K562 (cell line): ENCODE data around the gene PRMT5. TPM values are rescaled to one million over a fixed set of nuclear protein-coding genes. Genes with fewer than 3 reads are reported as not detected.

Experiments used
- ATAC-seq: fragments of 200-7000 bp; cut with Tn5 transposase; 3 replicates; pipeline ENCODE4 v1.9.1; 2020; ENCODE audit warnings: moderate library complexity
- BruUV-seq: library from RNA; stranded (reverse); fragments of 400-500 nt; replicated peaks from 2 replicates; lab custom pipeline; 2021; lab: Mats Ljungman, UMichigan
- CTCF ChIA-PET: fragments of 300-600 bp; formaldehyde crosslinking; extraction: SDS; loops from one replicate; lab custom pipeline; 2021; ENCODE audit warnings: low intra/inter-chr PET ratio; lab: Yijun Ruan, JAX
- POLR2A ChIA-PET: fragments of 300-600, 350-650 bp; sonication (Branson Sonifier 250); formaldehyde crosslinking; extraction: SDS; loops from one replicate; lab custom pipeline; 2021; ENCODE audit warnings: antibody characterized with exemption, inconsistent platforms; lab: Yijun Ruan, JAX
- DNase-seq, 4 experiments: peaks; one replicate each; pipeline versions ENCODE4 v3.0.0 to v3.0.0-alpha.2; 2011 to 2018; ENCODE audit warnings: low spot score in 3 of 4, mixed read lengths in 3 of 4; ENCODE audit errors: extremely low read depth in 1 of 4
- FAIRE-seq: peaks from 2 replicates; lab custom pipeline; 2011; peaks lifted over from hg19 to GRCh38; lab: Jason Lieb, UNC
- H2AFZ ChIP-seq: 2 replicates; pipeline ENCODE4 v1.6.0; 2011; ENCODE audit warnings: low read depth, low read length, control low read depth, inconsistent platforms
- H3K27ac ChIP-seq: fragments of 200-600 bp; 3 replicates; pipeline ENCODE4 v1.8.0; 2011; ENCODE audit warnings: low read depth, mild to moderate bottlenecking, control low read depth, inconsistent platforms, low read length, moderate library complexity, mixed read lengths; ENCODE audit errors: extremely low read depth
- H3K27me3 ChIP-seq, 2 experiments: fragments of 300-600 bp in 1 of 2; 2 replicates in 1 of 2; 3 replicates in 1 of 2; pipeline versions ENCODE4 v1.6.0 to v1.8.0; 2011; ENCODE audit warnings: inconsistent platforms in 2 of 2, low read length in 2 of 2, mild to moderate bottlenecking in 1 of 2, mixed read lengths in 1 of 2, moderate library complexity in 1 of 2; ENCODE audit not compliant: control insufficient read depth in 2 of 2, insufficient read depth in 2 of 2
- H3K36me3 ChIP-seq: fragments of 300-600 bp; 3 replicates; pipeline ENCODE4 v1.8.0; 2011; ENCODE audit warnings: mild to moderate bottlenecking, low read length, inconsistent platforms; ENCODE audit not compliant: control insufficient read depth, insufficient read depth
- H3K4me1 ChIP-seq, 2 experiments: fragments of 200-600 bp in 1 of 2; replicated peaks in 1 of 2; 2 replicates in 1 of 2; 3 replicates in 1 of 2; pipeline versions ENCODE4 v1.5.1 to v1.8.0; 2011; ENCODE audit warnings: inconsistent platforms in 2 of 2, low read length in 2 of 2, mild to moderate bottlenecking in 1 of 2, mixed read lengths in 1 of 2, moderate library complexity in 1 of 2; ENCODE audit not compliant: control insufficient read depth in 2 of 2, insufficient read depth in 2 of 2
- H3K4me2 ChIP-seq: 2 replicates; pipeline ENCODE4 v1.6.1; 2011; ENCODE audit warnings: low read length, control low read depth, inconsistent platforms, mixed read lengths; ENCODE audit not compliant: insufficient read depth
- H3K4me3 ChIP-seq: fragments of 200-600 bp; sonication (generic), shearing (Covaris generic); 2 replicates; pipeline ENCODE4 v1.5.1; 2016; ENCODE audit warnings: control low read depth, inconsistent platforms
- H3K79me2 ChIP-seq: fragments of 200-600 bp; 3 replicates; pipeline ENCODE4 v1.8.0; 2011; ENCODE audit warnings: low read length, inconsistent platforms; ENCODE audit not compliant: control insufficient read depth, insufficient read depth
- H3K9ac ChIP-seq, 2 experiments: 2 replicates each; pipeline versions ENCODE4 v1.6.0 to v1.6.1; 2011; ENCODE audit warnings: low read depth in 2 of 2, low read length in 2 of 2, control low read depth in 1 of 2, inconsistent platforms in 1 of 2, mild to moderate bottlenecking in 1 of 2, mixed read lengths in 1 of 2; ENCODE audit not compliant: insufficient read depth in 1 of 2
- H3K9me1 ChIP-seq: one replicate; pipeline ENCODE4 v1.6.0; 2011; ENCODE audit warnings: inconsistent platforms, mild to moderate bottlenecking, low read length, moderate library complexity; ENCODE audit not compliant: control insufficient read depth, insufficient read depth
- H3K9me3 ChIP-seq: replicated peaks from 2 replicates; pipeline ENCODE4 v1.5.1; 2011; ENCODE audit warnings: low read depth, low read length, inconsistent platforms; ENCODE audit not compliant: control insufficient read depth, insufficient read depth
- H4K20me1 ChIP-seq: replicated peaks from 2 replicates; pipeline ENCODE4 v1.6.1; 2011; ENCODE audit warnings: low read length, inconsistent platforms, mixed read lengths; ENCODE audit not compliant: control insufficient read depth, insufficient read depth
- ARID1B ChIP-seq: fragments of 450-650 bp; IDR thresholded peaks from 2 replicates; pipeline ENCODE4 v1.6.1; 2016; ENCODE audit warnings: antibody characterized with exemption, mild to moderate bottlenecking, inconsistent platforms
- ATF7 ChIP-seq: fragments of 450-650 bp; IDR thresholded peaks from 2 replicates; pipeline ENCODE4 v1.7.1; 2014; ENCODE audit warnings: mild to moderate bottlenecking, moderate library complexity
- EP400 ChIP-seq: fragments of 450-650 bp; IDR thresholded peaks from 2 replicates; pipeline ENCODE4 v1.6.1; 2017; ENCODE audit warnings: antibody characterized with exemption, mild to moderate bottlenecking, moderate library complexity
- FOSL1 ChIP-seq: fragments of 200-800 bp; sonication (Bioruptor generic); conservative IDR thresholded peaks from 2 replicates; pipeline ENCODE4 v1.6.1; 2016; ENCODE audit warnings: missing genetic modification characterization, missing compliant biosample characterization
- KDM1A ChIP-seq, 2 experiments: fragments of 450-650 bp; IDR thresholded peaks; 2 replicates each; pipeline ENCODE4 v1.6.1; 2016; ENCODE audit warnings: mild to moderate bottlenecking in 2 of 2
- L3MBTL2 ChIP-seq: fragments of 450-650 bp; IDR thresholded peaks from 2 replicates; pipeline ENCODE4 v1.6.1; 2016; ENCODE audit warnings: mild to moderate bottlenecking, moderate library complexity
- RCOR1 ChIP-seq, 2 experiments: IDR thresholded peaks; 2 replicates each; pipeline ENCODE4 v1.6.1; 2012; ENCODE audit warnings: low read depth in 2 of 2, low read length in 2 of 2, borderline replicate concordance in 1 of 2, improper control_type of control experiment in 1 of 2
- RFX1 ChIP-seq: fragments of 450-650 bp; IDR thresholded peaks from 2 replicates; pipeline ENCODE4 v1.6.1; 2016; ENCODE audit warnings: mild to moderate bottlenecking, moderate library complexity
- SMARCA4 ChIP-seq: fragments of 450-650 bp; IDR thresholded peaks from 2 replicates; pipeline ENCODE4 v1.6.1; 2016
- STAG1 ChIP-seq: sonication (generic); formaldehyde crosslinking; IDR thresholded peaks from 2 replicates; pipeline ENCODE4 v1.5.0; 2020; ENCODE audit warnings: missing genetic modification reagents, borderline replicate concordance
- ZFX ChIP-seq: sonication (generic); formaldehyde crosslinking; IDR thresholded peaks from 2 replicates; pipeline ENCODE4 v1.8.0; 2022; ENCODE audit warnings: mild to moderate bottlenecking, missing genetic modification reagents, moderate library complexity
- ZNF124 ChIP-seq: sonication (generic); formaldehyde crosslinking; IDR thresholded peaks from 2 replicates; pipeline ENCODE4 v1.8.1; 2022; ENCODE audit warnings: missing genetic modification reagents
- WGBS: fragments of 100-300 bp; shearing (Covaris generic); methylation state at CpG from one replicate; pipeline ENCODE4 v1.1.6; 2016; ENCODE audit warnings: low coverage, mixed read lengths; ENCODE audit not compliant: insufficient coverage; ENCODE audit errors: missing lambda C conversion rate; 5-methylcytosine and 5-hydroxymethylcytosine counted together
- in situ Hi-C: fragments of 300-500 bp; cut with MboI; formaldehyde crosslinking; loops from 4 replicates; pipeline ENCODE4 v1.15.0; 2018; ENCODE audit warnings: inconsistent platforms, mixed read lengths
- intact Hi-C: fragments of 100-400 bp; cut with micrococcal nuclease; formaldehyde crosslinking; loops from 2 replicates; pipeline ENCODE4 v1.14.2; 2022
- polyA plus RNA-seq, 8 experiments: library from polyadenylated mRNA; depleted of rRNA in 4 of 8; stranded (reverse) in 5 of 8; unstranded in 3 of 8; fragments of >200 nt; fragmentation: Nextera tagmentation in 2 of 8; fragmentation: Illumina TruSeq in 1 of 8; extraction: Ambion mirVana in 2 of 8; extraction: Trizol in 1 of 8; gene quantifications; 2 replicates each; pipeline versions ENCODE4 v1.2.1 to v1.2.3, GENCODE V29; 2011 to 2014; ENCODE audit warnings: inconsistent platforms in 1 of 8, missing spikeins in 1 of 8
- total RNA-seq, 7 experiments: library from RNA; depleted of rRNA in 6 of 7; stranded (reverse); fragments of >200 nt in 6 of 7; fragmentation: Illumina TruSeq in 2 of 7; extraction: Trizol in 2 of 7; gene quantifications; 2 replicates each; pipeline versions ENCODE4 v1.2.1 to v1.2.3, GENCODE V29; 2011 to 2021; ENCODE audit warnings: low replicate concordance in 1 of 7
- TF ChIP-seq, protein P1 (sequence below), 2 experiments: fragments of 450-650 bp; conservative IDR thresholded peaks; 2 replicates each; pipeline ENCODE4 v1.6.1; 2017; ENCODE audit warnings: mild to moderate bottlenecking in 2 of 2, moderate library complexity in 2 of 2
- TF ChIP-seq, protein P2 (sequence below), 2 experiments: fragments of 450-650 bp in 1 of 2; sonication (generic) in 1 of 2; formaldehyde crosslinking in 1 of 2; IDR thresholded peaks in 1 of 2; conservative IDR thresholded peaks in 1 of 2; 2 replicates each; pipeline versions ENCODE4 v1.6.1 to v1.8.1; 2016 to 2023; ENCODE audit warnings: mild to moderate bottlenecking in 2 of 2, moderate library complexity in 2 of 2, inconsistent platforms in 1 of 2, missing genetic modification reagents in 1 of 2

Gene PRMT5
- total and polyA plus RNA-seq, 9 of the 15 experiments (the other 6 are each of a cell fraction or from before 2014, with no cell fraction given), result 114 to 552 (median 222) TPM

DNA sequence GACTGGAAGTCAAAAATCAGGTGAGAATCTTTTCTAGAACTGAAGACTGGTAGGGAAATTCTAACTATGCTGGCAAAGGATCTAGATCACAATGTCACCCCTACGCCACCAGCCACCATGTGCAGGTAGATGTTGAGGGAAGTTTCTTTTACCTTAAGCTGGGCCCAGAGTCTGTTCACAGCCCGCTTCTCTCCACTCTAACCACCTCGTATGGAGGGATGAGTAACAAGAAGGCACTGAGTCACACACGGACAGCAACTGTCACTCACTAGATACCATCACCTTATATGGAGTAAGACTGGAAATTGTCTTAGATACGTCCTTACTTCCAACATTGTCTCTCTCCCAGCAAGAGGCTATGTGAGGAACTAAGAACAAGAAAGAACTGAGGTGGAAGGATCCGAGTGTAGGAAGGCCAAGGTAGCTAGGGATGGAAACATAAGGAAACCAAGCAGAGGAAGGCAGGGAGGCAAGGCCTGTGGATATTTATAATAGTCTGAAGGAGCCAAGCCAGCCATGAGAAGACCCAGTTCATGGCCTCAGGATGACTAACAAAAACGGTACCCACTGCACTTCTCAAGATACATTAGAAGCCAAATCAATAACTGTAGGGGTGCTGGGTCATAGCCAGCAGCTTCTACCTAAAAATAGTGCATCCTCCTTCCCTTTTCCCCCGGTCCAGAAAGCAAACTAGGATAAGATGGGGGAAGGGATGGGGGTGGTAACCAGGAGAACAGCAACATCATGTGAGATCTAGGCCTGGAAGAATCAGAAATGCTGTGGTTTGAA lies 30.7 kb downstream of the PRMT5 start:
- Histone ChIP-seq H3K27ac (peak overlapping the region; percentile 65), H3K9me3 (no peaks in the 10 kb centered on the region), H3K4me2 (peak overlapping the region; percentile 23; the same call in 1 of the 2 replicates), H3K36me3 (peaks cover 41% of the 10 kb centered on the region), H3K27me3 (no peaks in the 10 kb centered on the region), H3K4me3 (no peak overlapping the region), H3K9ac (peak overlapping the region in 1 of 2 experiments; percentile 21; a peak in 1 of 4 replicates), H4K20me1 (no peaks in the 10 kb centered on the region), H2AFZ (0 out of 2 replicates have a peak overlapping the region, but pooled peaks have one; percentile 19), H3K9me1 (no peaks in the 10 kb centered on the region), H3K79me2 (no peaks in the 10 kb centered on the region), H3K4me1 (peaks cover 5 to 39% of the 10 kb centered on the region in 2 experiments; a peak in 2 of 5 replicates)
- 25% methylated on average over 8 of the region's 8 CpGs for WGBS
- ChIA-PET CTCF (interaction anchor here (0.8 to 1.4 kb wide), 2 partner anchors 26 to 121 kb away, joined by 3 to 5 read pairs; no protein-coding TSS in a partner anchor), POLR2A (interaction anchor here (0.6 to 1.0 kb wide), 4 partner anchors 12 to 309 kb away, joined by 3 to 5 read pairs (median 4); no protein-coding TSS in a partner anchor)
- BruUV-seq, result no TSS peak
- ATAC-seq (peak; percentile 56), DNase-seq (peak in 2 of 4 experiments; percentile 24 to 68), FAIRE-seq (peak; percentile 82)
- intact Hi-C loops (loop anchor here (1.0 kb wide), 1 partner anchor 76 kb away; no protein-coding TSS in a partner anchor), in situ Hi-C loops (no loop called here)
- TF ChIP-seq FOSL1 (tag) (peak; percentile 94), RCOR1 (IDR thresholded peaks at IDR 0.05; ENCODE audit: borderline replicate concordance in 1 of 2, low read depth in 2 of 2, low read length in 2 of 2) (peak in 1 of 2 experiments; percentile 20; a peak in 1 of 4 replicates), STAG1 (CRISPR knock-in tag) (no peak), KDM1A (IDR thresholded peaks at IDR 0.05) (peak in 1 of 2 experiments; percentile 35; a peak in 1 of 4 replicates), RFX1 (0 out of 2 replicates have a peak, but pooled peaks have one; percentile 16), L3MBTL2 (0 out of 2 replicates have a peak, but pooled peaks have one; percentile 15), EP400 (peak; percentile 21; the same call in 1 of the 2 replicates), ZNF124 (CRISPR knock-in tag) (no peak), ARID1B (peak; percentile 47), SMARCA4 (0 out of 2 replicates have a peak, but pooled peaks have one; percentile 16), ZFX (peak; percentile 25), ATF7 (no peak)
- TF ChIP-seq, protein P1, sequence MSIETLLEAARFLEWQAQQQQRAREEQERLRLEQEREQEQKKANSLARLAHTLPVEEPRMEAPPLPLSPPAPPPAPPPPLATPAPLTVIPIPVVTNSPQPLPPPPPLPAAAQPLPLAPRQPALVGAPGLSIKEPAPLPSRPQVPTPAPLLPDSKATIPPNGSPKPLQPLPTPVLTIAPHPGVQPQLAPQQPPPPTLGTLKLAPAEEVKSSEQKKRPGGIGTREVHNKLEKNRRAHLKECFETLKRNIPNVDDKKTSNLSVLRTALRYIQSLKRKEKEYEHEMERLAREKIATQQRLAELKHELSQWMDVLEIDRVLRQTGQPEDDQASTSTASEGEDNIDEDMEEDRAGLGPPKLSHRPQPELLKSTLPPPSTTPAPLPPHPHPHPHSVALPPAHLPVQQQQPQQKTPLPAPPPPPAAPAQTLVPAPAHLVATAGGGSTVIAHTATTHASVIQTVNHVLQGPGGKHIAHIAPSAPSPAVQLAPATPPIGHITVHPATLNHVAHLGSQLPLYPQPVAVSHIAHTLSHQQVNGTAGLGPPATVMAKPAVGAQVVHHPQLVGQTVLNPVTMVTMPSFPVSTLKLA (conservative IDR thresholded peaks at IDR 0.05), result 0 out of 4 replicates have a peak, but pooled peaks of 1 of the 2 experiments have one; percentile 16
- TF ChIP-seq, protein P2, sequence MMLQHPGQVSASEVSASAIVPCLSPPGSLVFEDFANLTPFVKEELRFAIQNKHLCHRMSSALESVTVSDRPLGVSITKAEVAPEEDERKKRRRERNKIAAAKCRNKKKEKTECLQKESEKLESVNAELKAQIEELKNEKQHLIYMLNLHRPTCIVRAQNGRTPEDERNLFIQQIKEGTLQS (IDR thresholded peaks at IDR 0.05), result peak; percentile 74
- TF ChIP-seq, protein P2 (CRISPR knock-in tag; conservative IDR thresholded peaks at IDR 0.05), result no peak
